GM19043 (cell line): Measurements from ENCODE around the gene SNCB.
"Not testable (repeated sequence)": the region's sequence is repeated elsewhere in the genome, so short reads cannot be mapped to it uniquely, and the experiment has no call there.

Experiments
- ATAC-seq: cut with Tn5 transposase; IDR thresholded peaks from one replicate; pipeline ENCODE4 v1.9.1; 2021; ENCODE audit warnings: low read depth; ENCODE audit not compliant: unreplicated experiment

Gene SNCB

DNA sequence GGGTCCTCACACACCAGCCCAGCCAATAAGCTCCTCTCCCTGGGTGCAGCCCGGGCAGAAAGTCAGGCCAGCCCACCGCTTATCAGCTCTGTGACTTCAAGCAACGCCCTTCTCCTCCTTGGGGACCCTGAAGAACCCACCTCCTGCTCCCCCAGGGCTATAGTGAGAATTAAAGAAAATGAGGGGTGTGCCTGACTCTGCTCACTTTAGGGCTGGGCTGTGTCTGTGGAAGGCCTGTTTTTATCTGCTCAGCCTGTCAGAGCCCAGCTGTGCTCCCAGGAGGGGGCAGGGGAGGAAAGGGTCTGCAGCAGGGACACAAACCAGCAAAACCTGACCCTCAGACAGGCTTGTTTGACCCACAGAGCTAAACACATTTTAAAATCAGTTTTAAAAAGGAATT, 24.3 kb downstream of the SNCB start:
- ATAC-seq: no peak

DNA sequence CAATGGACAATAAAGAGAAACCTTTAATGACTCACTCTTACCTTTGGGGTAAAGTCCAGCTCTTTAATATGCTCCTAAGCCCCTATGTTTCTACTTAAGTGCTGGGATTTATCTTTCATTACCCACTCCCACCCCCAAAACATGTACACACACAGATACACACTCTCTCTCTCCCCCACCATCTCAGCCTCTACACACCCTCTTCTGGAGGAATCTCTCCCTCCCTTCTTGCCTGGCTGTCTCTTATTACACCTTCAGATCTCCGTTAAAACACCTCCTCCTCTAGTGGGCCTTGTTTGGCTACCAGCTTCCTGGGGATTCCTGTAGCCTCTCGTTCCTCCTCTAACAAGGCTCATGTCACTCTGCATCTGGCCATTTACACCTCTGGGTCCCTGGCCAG, 27.2 kb downstream of the SNCB start:
- ATAC-seq: no peak

DNA sequence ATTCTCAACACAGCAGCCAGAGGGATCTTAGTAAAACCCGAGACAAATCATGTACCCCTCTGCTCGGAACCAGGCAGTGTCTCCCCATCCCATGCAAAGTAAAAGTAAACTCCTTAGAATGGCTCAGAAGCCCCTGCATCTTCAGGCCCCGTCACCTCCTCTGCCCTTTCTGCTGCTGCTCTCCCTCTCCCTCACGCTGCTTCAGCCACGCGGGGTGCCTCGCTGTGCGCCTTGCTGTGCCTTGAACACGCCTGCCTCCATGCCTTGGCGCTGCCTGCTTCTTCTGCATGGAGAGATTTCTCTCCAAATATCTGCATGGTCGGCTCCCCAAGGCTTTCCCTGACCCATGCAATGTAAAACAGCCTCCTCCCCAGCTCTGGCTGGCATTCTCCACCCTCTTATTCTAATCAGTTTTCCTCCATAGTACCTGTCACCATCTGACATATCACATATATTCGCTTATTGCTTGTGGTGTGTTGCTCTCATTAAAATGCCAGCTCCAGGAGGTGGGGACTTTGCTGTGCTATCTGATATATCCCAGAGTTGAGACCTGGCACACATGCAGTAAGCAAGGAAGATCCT, 28.3 kb downstream of the SNCB start:
- no peak for ATAC-seq

DNA sequence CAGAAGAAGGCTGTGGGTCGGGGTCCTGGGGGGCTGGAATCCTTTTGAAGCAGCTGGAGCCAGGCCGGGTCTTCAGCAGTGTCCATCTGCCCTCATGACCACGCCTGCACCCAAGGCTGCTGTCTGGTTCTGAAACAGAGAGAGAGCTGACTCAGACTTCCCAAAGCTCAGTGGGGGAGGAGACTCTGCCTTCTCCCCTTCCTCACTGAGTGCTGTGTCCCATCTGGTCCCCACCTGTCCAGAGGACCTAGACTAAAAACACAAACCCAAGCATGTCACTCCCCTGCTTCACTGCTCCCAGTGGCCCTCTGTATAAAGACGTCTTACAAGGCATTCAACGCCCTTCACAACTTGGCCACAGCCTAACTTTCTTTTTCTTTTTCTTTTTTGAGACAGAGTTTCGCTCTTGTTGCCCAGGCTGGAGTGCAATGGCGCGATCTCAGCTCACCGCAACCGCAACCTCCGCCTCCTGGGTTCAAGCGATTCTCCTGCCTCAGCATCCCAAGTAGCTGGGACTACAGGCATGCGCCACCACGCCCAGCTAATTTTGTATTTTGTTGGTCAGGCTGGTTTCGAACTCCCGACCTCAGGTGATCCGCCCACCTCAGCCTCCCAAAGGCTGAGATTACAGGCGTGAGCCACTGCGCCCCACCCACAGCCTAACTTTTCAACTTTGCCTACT, 30.4 kb downstream of the SNCB start:
- not testable (repeated sequence) for ATAC-seq

GRCh38 chr5:176597417-176598389, 32.6 kb downstream of the SNCB start:
- no peak for ATAC-seq

DNA sequence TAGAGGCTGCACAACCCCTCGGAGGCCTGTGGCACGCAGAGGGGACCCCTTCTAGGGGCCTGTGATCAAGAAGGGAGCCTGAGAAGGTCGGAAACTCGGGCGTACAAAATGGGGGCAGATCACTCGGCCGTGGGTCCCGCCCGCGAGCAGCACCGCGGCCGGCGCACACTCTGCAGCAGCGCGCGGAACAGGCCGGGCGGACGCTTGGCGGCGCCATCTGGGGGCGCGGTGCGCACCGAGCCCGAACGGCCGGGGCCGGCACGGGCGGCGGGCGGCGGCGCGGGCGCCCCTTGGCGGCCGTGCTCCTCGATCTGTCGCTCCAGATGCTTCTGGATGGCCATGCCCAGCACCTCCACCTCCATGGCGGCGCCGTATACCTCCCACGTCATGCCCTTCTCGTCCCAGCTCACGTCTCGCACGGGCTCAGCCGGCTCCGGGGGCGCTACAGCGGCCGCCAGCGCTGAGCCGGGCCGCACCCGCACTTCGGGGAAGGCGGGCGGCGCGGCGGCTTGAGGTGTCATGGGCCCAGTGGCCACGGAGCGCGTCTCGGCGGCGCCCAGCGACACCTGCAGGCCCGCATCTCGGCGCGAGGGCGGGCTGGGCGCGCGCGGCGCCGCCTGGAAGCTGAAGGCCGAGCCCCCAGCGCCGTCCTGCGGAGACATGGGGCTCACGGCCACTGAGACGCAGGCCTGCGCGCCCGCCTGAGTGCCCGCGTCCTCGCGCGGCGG, 33.5 kb downstream of the SNCB start:
- no peak for ATAC-seq

DNA sequence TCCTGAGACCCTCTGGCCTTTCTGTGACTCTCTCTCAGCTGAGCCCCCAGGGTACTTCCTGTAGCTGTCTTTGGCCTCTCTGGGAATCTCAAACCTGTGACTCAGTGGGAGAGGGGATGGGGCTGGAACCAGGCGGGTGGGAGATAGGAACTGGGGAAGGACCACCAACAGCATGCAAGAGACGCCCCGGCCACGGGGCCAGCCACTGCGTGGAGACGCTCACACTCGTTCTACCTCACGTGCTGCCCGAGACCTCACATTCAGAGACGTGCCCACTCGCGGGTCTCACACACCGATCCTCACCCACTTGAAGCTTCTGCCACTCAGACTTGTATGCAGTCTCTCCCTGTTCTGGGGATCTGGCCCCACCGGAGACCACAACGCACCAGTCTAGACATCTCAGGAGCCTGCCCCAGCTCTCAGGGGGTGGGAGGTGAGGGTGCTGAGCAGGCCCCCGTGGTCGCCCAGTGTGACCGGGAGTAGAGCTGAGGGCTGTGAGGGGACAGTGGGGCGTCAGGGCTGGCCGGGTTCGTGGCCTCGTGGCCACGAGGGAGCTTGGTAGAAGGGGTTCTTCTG, 34.2 kb downstream of the SNCB start:
- ATAC-seq: no peak

GRCh38 chr5:176595386-176595943, 34.9 kb downstream of the SNCB start:
- ATAC-seq: no peak

- ATAC-seq: no peak
Observed at GRCh38 chr5:176594554-176594953, 35.8 kb downstream of the SNCB start.

GRCh38 chr5:176593273-176593869, 37.0 kb downstream of the SNCB start:
- no peak for ATAC-seq

DNA sequence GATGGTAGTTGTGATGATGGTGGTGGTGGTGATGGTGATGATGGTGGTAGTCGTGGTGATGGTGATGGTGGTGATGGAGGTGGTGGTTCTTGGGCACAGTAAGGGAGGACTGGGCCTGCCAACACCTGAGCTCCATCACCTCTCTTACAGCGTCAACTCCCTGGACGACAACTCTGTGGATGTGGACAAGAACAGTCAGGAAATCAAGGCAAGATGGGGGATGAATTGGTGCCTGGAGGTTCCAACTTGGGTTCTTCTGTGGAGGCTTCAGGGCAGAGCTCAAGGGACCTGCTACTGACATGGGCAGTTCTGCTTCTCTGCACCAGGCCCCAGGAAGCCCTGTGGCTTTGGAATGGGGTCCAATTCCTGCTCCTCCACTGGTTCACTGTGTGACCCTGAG, 37.8 kb downstream of the SNCB start:
- no peak for ATAC-seq

- not testable (repeated sequence) for ATAC-seq
Observed at GRCh38 chr5:176591667-176592066, 38.7 kb downstream of the SNCB start.

DNA sequence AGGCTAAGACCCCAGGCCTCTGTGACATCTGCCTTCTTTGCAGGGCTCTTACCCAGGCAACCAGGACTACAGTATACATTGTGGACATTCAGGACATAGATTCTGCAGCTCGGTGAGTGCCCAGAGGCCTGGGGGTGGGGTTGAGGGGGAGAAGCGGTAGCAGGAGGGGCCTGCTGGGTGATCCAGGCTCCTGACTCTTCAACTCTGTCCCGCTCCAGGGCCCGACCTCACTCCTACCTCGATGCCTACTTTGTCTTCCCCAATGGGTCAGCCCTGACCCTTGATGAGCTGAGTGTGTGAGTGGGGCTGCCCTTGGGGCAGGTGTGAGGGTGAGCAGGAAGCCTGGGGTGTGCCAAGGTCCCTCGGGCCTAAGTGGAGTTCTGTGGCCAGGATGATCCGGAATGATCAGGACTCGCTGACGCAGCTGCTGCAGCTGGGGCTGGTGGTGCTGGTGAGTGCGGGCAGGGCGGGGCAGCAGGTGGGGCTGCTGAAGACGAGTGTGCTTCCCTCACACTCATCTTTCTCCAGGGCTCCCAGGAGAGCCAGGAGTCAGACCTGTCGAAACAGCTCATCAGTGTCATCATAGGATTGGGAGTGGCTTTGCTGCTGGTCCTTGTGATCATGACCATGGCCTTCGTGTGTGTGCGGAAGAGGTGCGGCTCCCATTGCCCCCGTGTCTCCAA, 40.2 kb downstream of the SNCB start:
- ATAC-seq: no peak

GRCh38 chr5:176589039-176589769, 41.1 kb downstream of the SNCB start:
- no peak for ATAC-seq

GRCh38 chr5:176588297-176588696, 42.0 kb downstream of the SNCB start:
- no peak for ATAC-seq

DNA sequence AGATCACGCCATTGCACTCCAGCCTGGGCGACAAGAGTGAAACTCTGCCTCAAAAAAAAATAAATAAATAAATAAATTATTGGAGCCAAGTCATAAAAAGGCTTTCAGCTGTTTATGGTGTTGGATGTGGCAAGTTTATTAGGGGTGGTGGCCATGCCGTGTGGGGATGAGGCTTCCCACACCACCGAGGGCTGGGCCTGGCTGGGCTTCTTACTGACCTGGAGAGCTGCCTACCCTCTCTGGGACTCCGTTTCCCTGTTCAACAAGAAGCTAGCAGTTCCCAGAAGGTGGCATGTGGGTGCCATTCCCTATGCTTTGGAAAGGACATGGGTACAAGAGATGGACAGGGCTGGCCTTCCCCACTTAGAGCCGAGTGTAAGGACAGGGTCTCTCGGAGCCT, 42.9 kb downstream of the SNCB start:
- ATAC-seq: no peak

- no peak for ATAC-seq
Observed at GRCh38 chr5:176583076-176583475, 47.3 kb downstream of the SNCB start.

DNA sequence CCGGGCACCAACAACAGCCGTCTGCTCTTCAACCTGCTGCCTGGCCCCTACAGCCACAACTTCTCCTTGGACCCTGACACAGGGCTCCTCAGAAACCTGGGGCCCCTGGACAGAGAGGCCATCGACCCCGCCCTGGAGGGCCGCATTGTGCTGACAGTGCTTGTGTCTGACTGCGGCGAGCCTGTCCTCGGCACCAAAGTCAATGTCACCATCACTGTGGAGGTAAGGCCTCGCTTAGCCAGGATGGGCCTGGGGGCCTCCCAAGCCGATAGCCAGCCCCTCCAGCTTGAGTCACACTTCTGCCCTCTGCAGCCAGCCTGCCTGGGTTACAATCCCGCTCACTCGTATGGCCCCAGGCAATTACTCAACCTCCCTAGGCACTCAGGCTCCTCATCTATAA, 49.0 kb downstream of the SNCB start:
- ATAC-seq: no peak

GRCh38 chr5:176579323-176579722, 51.0 kb downstream of the SNCB start:
- ATAC-seq: no peak
